ENCODE data around the gene IL22RA1.

The IL22RA1 gene, protein sequence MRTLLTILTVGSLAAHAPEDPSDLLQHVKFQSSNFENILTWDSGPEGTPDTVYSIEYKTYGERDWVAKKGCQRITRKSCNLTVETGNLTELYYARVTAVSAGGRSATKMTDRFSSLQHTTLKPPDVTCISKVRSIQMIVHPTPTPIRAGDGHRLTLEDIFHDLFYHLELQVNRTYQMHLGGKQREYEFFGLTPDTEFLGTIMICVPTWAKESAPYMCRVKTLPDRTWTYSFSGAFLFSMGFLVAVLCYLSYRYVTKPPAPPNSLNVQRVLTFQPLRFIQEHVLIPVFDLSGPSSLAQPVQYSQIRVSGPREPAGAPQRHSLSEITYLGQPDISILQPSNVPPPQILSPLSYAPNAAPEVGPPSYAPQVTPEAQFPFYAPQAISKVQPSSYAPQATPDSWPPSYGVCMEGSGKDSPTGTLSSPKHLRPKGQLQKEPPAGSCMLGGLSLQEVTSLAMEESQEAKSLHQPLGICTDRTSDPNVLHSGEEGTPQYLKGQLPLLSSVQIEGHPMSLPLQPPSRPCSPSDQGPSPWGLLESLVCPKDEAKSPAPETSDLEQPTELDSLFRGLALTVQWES

DNA sequence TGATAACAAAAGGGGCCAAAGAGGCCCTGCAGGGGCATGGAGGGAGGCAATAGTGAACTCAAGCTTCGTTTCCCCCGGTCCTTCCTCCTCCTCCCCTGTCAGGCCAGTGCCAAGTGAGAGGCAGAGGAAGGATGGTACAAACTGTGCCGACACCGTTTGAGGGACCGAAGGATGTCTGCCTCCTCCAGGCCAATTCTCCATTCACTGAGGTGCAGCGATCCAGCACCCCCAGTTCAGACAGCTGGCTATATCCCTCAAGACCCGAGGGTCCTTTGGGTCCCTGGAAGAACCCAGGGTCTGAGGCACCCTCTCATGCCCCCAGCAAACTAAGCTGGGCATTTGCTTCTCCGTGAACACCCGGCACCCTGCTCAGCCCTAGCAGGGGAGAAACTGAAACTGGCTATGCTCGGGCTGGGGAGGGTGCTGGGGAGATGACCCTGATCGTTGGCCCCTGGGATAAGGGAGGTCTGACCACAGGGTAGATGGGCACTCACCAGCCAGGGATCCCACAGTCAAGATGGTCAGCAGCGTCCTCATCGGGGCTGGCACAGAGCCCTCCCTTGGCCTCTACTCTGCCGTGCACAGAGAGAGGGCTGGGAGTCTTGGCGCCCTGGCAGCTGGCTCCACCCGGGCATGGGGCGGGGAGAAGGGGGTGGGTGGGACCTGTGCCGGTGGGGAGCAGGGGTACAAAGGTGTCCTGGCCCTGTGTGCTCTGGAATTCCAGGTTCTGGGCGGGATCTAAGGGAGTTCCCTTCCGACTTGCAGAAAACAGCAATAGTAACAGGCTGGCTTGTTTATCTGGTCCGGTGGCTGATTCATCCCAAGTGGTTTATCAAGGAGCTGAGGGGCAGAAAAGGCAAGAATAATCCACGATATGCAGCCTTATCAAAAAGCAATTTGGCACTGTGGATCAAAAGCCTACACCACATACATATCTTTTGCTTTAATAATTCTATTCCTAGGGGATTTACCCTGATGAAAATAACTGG, at the start of gene IL22RA1:
TSS of gene IL22RA1 (minus strand) at position 595 of the 989 bp plus-strand sequence. CDS start at position 537, 58 bp downstream.
- no peak for DNase-seq

GRCh38 chr1:24191860-24192259, 48.9 kb upstream of the IL22RA1 start:
- DNase-seq: no peak

GRCh38 chr1:24190983-24191461, 48.1 kb upstream of the IL22RA1 start:
- DNase-seq: no peak

DNA sequence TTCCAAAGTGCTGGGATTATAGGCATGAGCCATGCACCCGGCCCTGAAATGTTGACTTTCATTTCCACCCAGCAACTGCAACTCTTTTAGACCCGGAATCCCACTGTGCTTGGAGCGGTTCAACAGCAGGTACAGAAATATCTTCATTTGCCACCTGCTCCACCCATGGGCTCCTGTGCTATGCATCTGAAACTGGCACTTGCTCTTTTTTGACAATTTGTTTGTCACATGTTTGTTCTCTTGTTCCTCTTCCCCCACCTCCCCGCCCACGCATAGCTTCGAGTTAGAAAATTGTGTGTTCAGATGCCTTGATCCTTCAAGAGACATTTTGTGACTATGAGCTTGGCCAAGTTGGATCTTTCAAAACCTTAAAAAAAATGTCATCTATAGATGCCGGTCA, 46.6 kb upstream of the IL22RA1 start:
- no peak for DNase-seq

- DNase-seq: no peak
Measured at GRCh38 chr1:24186993-24187790, 44.3 kb upstream of the IL22RA1 start, which contains the start of gene IFNLR1. Gene IFNLR1, minus strand, starts transcription at chr1:24187289. Its CDS starts 41 bp downstream, at chr1:24187248.

GRCh38 chr1:24186711-24186992, 43.7 kb upstream of the IL22RA1 start:
- no peak for DNase-seq

- DNase-seq: no peak
Measured at GRCh38 chr1:24186031-24186710, 43.2 kb upstream of the IL22RA1 start.

- no peak for DNase-seq
Measured at GRCh38 chr1:24185076-24185475, 42.1 kb upstream of the IL22RA1 start.

DNA sequence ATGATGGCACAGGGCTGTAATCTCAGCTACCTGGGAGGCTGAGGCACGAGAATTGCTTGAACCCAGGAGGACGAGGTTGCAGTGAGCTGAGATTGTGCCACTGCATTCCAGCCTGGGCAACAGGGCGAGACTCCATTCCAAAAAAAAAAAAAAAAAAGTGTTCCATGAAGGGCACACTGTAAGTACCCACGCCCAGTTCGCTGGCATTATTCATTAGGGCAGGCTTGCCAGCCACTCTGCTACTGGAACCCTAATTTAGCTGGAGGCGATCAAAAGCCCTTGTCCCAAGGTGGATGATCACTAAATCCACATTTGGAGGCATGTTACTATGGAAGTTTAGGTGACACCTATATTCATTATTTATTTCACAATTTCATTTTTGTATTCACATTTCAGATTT, 39.1 kb upstream of the IL22RA1 start:
- DNase-seq: no peak

DNA sequence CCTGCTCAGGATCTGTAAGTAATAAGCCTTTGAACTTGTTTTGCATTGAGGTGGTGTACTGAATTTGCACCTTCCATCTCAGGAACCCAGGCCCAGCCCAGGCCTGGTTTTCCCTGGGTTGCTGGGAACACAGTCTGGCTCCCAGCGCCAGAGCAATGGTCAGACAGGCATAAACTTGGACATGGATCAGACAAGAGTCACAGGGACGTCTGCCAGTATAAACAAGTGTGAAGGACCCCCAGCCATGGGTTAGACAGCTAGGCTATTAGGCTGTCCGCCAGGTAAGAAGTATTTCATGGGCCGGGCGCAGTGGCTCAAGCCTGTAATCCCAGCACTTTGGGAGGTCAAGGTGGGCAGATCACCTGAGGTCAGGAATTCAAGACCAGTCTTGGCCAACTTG, 38.7 kb upstream of the IL22RA1 start:
- DNase-seq: no peak

DNA sequence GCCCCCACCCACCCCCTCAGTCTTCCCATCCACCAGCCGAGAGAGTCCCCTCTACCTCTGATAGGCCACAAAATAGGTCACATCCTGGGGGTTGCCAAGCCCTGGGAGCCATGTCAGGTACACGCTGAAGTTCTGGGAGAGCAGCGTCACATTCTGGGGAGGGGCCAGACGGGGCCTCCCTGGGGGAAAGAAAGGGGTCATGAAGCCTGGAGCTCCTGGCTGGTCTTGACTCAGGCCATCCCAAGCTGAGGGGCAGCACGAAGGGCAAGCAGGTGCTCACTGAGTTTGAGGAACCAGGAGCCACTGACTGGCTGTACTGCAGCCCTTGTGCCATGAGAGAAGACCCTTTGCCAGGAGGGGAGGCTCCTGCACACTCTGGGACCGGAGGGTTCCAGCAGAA, 37.7 kb upstream of the IL22RA1 start:
- no peak for DNase-seq

- no peak for DNase-seq
Measured at GRCh38 chr1:24179251-24179840, 36.4 kb upstream of the IL22RA1 start.

GRCh38 chr1:24178407-24178806, 35.5 kb upstream of the IL22RA1 start:
- no peak for DNase-seq

- no peak for DNase-seq
Measured at GRCh38 chr1:24177161-24177560, 34.2 kb upstream of the IL22RA1 start.

DNA sequence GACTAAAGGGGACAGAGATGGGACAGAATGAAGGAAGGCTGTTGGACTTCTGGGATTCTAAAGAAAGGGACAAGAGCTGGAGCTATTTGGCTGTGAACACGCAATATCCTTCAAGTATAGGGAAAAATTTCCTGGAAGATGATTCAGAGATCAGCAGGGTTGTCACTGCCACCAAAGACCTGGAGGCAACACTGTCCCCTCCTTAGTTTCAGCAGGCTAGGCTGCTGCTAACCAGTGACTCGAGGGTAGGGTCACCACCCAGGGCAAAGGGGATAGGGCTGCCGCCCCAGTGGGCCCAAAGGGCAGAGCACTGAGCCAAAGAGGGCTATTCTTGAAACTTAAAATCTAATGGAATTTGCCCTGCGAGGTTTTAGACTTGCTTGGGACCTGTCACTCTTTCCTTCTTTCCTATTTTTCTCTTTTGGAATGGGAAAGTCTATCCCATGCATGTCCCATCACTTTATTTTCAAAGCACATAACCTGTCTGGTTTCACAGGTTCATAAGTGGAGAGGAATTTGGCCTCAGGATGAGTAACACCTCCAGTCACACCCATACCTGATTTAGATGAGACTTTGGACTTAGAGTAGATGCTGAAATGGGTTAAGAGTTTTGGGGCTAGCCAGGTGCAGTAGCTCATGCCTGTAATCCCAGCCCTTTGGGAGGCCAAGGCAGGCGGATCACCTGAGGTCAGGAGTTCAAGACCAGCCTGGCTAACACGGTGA, 32.3 kb upstream of the IL22RA1 start:
- DNase-seq: no peak

DNA sequence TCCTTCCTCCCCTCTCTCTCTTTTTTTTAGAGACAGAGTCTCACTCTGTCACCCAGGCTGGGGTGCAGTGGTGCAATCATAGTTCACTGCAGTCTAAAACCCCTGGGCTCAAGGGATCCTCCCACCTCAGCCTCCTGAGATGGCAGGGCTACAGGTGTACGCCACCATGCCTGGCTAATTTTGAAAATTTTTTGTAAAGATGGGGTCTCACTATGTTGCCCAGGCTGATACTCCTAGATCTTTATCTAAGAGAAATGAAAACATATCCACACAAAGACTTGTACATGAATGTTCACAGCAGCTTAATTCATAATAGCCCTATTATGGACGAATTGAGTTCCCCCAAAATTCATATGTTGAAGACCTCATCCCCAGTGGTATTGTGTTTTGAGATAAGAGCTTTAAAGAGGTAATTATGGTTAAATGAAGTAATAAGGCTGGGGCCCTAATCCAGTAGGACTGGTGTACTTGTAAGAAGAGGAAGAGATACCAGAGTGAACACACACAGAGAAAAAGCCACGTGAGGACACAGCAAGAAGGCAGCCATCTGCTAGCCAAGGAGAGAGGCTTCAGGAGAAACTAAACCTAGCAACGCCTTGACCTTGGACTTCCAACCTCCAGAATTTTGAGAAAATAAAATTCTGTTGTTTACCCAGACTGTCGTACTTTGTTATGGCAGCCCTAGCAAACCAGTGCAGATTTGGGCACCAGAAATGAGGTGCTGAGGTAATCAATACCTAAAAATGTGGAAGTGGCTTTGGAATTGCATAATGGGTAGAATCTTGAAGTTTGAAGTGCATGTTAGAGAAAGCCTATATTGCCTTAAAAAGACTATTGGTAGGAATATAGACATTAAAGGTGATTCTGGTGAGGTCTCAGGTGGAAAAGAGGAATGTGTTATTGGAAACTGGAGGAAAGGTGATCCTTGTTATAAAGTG, 31.0 kb upstream of the IL22RA1 start:
- DNase-seq: no peak

DNA sequence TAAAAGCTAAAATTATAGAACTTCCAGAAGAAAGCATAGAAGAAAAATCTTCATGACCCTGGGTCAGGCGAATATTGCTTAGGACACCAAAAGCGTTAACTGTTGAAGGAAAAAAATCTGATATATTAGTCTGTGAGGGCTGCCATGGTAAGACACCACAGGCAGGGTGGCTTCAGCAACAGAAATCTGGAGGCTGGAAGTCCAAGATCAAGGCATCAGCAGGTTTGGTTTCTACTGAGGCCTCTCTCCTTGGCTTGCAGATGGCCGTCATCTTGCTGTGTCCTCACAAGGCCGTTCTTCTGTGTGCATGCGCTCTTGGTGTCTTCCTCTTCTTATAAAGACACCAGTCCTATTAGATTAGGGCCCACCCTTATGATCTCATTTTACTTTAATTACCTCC, 29.7 kb upstream of the IL22RA1 start:
- DNase-seq: no peak

GRCh38 chr1:24169286-24169685, 26.3 kb upstream of the IL22RA1 start:
- no peak for DNase-seq

GRCh38 chr1:24168245-24168644, 25.3 kb upstream of the IL22RA1 start:
- no peak for DNase-seq

- no peak for DNase-seq
Measured at GRCh38 chr1:24167008-24167407, 24.1 kb upstream of the IL22RA1 start.

Data from right forelimb (tissue), 1 donor.